ENCODE results near the gene CFB. TPM values are rescaled to one million over a fixed set of nuclear protein-coding genes. Genes with fewer than 3 reads are reported as not detected.

CFB gene
- total RNA-seq, 2 donors from 2014 or later = 32.1 to 48.6 TPM

DNA sequence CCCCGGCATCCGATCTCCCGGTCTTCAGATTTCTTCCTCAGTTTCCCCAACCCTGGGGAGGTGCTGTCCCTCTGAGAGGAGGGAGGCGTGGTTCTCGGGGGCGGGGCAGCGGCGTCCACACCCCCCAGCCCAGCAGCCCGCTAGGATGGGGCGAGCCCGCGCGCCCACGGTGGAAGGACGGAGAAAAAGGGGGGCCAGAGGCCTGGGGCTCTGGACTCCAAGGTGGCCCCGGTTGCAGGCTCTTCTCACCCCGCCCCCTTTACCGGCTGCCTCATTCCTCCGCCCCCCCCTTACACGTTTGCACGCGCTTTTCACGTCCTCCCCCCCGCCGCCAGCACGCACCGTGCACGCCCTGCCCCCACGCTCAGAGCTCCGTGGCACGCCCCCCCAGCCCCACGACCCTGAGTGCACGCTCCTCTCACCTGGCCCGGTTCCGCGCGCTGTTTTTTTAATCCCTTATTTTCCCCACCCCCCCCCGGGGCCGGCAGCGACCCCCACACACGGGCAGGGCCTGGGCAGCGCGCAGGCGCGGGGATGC, 44.4 kb upstream of the CFB start:
- Histone ChIP-seq H3K4me3 (peak overlapping the region; percentile 59 to 68), H3K9me3 (no peaks in the 10 kb centered on the region), H3K36me3 (no peaks in the 10 kb centered on the region), H3K4me1 (replicated peaks) (peaks cover 5% of the 10 kb centered on the region), H3K27ac (peak overlapping the region; percentile 82 to 90), H3K27me3 (replicated peaks; ENCODE audit: insufficient read depth) (no peaks in the 10 kb centered on the region)
- intact Hi-C loops (cut with DNase I) = loop anchor here (10.0 kb wide), 1 partner anchor 253 kb away; the partner anchor contains the start of genes PPT2 and PRRT1
- TF ChIP-seq POLR2AphosphoS5 (IDR thresholded peaks at IDR 0.05) (peak; percentile 21), POLR2A (IDR thresholded peaks at IDR 0.05) (peak; percentile 9)
- TF ChIP-seq, protein P1, sequence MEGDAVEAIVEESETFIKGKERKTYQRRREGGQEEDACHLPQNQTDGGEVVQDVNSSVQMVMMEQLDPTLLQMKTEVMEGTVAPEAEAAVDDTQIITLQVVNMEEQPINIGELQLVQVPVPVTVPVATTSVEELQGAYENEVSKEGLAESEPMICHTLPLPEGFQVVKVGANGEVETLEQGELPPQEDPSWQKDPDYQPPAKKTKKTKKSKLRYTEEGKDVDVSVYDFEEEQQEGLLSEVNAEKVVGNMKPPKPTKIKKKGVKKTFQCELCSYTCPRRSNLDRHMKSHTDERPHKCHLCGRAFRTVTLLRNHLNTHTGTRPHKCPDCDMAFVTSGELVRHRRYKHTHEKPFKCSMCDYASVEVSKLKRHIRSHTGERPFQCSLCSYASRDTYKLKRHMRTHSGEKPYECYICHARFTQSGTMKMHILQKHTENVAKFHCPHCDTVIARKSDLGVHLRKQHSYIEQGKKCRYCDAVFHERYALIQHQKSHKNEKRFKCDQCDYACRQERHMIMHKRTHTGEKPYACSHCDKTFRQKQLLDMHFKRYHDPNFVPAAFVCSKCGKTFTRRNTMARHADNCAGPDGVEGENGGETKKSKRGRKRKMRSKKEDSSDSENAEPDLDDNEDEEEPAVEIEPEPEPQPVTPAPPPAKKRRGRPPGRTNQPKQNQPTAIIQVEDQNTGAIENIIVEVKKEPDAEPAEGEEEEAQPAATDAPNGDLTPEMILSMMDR (IDR thresholded peaks at IDR 0.05) = no peak
- peak; percentile 48 for DNase-seq (ENCODE audit: low spot score)
- WGBS = 2% methylated on average over 44 of the region's 45 CpGs

DNA sequence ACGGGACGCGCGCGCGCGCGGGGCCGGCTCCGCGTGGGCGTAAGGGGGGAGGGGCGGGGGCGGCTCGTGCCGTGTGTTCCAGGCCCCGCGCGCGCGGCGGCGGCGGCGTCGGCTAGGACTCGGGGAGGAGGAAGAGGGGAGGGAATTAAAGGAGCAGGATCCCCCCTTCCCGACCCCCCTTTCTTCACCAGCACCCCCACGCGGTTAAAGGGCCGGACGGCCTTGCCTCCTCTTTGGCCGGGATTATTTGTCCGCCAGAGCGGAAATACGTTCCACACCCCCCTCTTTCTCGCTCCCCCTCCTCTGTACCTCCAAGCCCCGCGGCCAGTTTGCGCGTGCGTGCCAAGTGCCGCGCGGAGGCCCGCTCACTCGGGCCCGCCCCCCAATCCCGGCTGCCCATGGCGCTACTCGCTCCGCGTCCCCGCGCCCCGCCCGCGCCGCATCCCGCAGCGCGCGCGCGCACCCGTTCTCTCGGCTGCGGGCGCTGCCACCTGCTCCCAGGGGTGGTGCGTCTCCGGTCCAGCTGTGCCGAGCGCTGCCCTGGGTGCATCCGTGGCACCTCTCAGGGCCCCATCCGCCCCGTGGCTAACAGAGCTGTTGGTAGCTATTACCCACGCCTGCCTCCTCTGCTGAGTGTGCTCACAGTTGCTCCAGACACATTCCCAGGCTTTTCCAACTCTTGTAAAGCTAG, 43.8 kb upstream of the CFB start, which contains the start of gene ZBTB12:
TSS of gene ZBTB12 (minus strand) at position 134 of the 691 bp plus-strand sequence. CDS start 781 bp downstream, outside the sequence.
- intact Hi-C loops (cut with DNase I) = loop anchor here (2.0 to 10.0 kb wide), 3 partner anchors 49 to 253 kb away; partner anchors contain the start of genes NELFE, PPT2, PRRT1 and SKIC2
- no peaks in the 10 kb centered on the region for H3K36me3 ChIP-seq
- no peaks in the 10 kb centered on the region for H3K9me3 ChIP-seq
- H3K27me3 ChIP-seq (replicated peaks; ENCODE audit: insufficient read depth) = no peaks in the 10 kb centered on the region
- WGBS = under 1% methylated on average over 75 of the region's 77 CpGs
- peak within 1 kb of the TSS; percentile 59 to 68 for H3K4me3 ChIP-seq
- TF ChIP-seq POLR2A (IDR thresholded peaks at IDR 0.05) = peak; percentile 57
- TF ChIP-seq, protein P1 (IDR thresholded peaks at IDR 0.05) = peak in 2 of 4 experiments; percentile 17 to 21
- peak; percentile 56 for TF ChIP-seq POLR2AphosphoS5 (IDR thresholded peaks at IDR 0.05)
- DNase-seq (ENCODE audit: low spot score) = peak; percentile 92
- peak within 1 kb of the TSS; percentile 82 to 90 for H3K27ac ChIP-seq
- H3K4me1 ChIP-seq (replicated peaks) = peaks cover 5% of the 10 kb centered on the region

DNA sequence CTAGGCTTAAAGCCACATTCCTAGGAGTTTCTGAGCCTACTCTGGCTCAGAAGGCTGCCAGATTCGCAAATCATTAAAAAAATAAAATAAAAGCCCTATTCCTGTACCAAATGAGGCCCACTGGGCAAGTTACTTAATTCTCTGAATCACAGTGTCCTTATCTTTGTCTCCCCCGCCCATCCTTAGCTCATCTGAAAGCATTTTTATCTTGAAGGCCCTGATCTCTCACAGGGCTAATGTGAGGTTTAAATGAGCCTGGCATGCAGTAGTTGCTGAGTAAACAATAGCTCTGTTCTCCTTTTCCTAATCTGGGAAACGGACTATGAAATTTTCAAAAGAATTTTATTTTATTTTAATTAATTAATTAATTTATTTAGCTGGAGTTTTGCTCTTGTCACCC, 41.9 kb upstream of the CFB start:
- WGBS = 79% methylated on average over 3 of the region's 3 CpGs
- Histone ChIP-seq H3K27me3 (replicated peaks; ENCODE audit: insufficient read depth) (no peaks in the 10 kb centered on the region), H3K27ac (no peak overlapping the region), H3K4me3 (no peak overlapping the region), H3K36me3 (no peaks in the 10 kb centered on the region), H3K4me1 (replicated peaks) (peaks cover 5% of the 10 kb centered on the region), H3K9me3 (no peaks in the 10 kb centered on the region)
- TF ChIP-seq POLR2AphosphoS5 (IDR thresholded peaks at IDR 0.05) (no peak), POLR2A (IDR thresholded peaks at IDR 0.05) (no peak)
- TF ChIP-seq, protein P1 (IDR thresholded peaks at IDR 0.05) = no peak
- DNase-seq (ENCODE audit: low spot score) = no peak
- intact Hi-C loops (cut with DNase I) = loop anchor here (2.0 to 10.0 kb wide), 3 partner anchors 47 to 251 kb away; partner anchors contain the start of genes NELFE, PPT2, PRRT1 and SKIC2

DNA sequence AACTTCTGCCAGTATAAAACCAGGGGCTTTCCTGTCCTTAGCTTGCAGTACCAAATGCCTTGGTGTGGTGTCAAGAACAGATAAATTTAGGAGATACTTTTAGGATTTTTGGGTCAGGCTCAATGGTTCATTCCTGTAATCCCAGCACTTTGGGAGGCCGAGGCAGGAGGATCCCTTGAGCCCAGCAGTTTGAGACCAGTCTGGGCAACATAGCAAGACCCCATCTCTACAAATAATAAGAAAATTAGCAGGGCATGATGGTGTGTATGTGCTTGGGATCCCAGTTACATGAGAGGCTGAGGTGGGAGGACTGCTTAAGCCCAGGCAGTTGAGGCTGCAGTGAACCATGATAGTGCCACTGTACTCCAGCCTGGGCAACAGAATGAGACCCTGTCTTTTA, 40.9 kb upstream of the CFB start:
- no peaks in the 10 kb centered on the region for H3K27me3 ChIP-seq (replicated peaks; ENCODE audit: insufficient read depth)
- 94% methylated on average over 1 of the region's 1 CpG for WGBS
- H3K9me3 ChIP-seq = no peaks in the 10 kb centered on the region
- H3K36me3 ChIP-seq = no peaks in the 10 kb centered on the region
- intact Hi-C loops (cut with DNase I) = loop anchor here (10.0 kb wide), 1 partner anchor 250 kb away; the partner anchor contains the start of genes PPT2 and PRRT1
- TF ChIP-seq, protein P1 (IDR thresholded peaks at IDR 0.05) = no peak
- no peak for TF ChIP-seq POLR2A (IDR thresholded peaks at IDR 0.05)
- TF ChIP-seq POLR2AphosphoS5 (IDR thresholded peaks at IDR 0.05) = no peak
- DNase-seq (ENCODE audit: low spot score) = no peak
- H3K4me3 ChIP-seq = no peak overlapping the region
- peaks cover 5% of the 10 kb centered on the region for H3K4me1 ChIP-seq (replicated peaks)
- H3K27ac ChIP-seq = no peak overlapping the region

Measured in prostate gland (tissue), 2 donors.